Cardiac atrium fibroblast (primary cell): ENCODE measurements around the gene ZNF442. TPM values are rescaled to one million over a fixed set of nuclear protein-coding genes. Genes with fewer than 3 reads are reported as not detected.

Experiments used
- total RNA-seq: library from RNA; depleted of rRNA; stranded (reverse); fragments of >200 nt; gene quantifications from 2 replicates; pipeline ENCODE4 v1.2.3, GENCODE V29; 2015

The ZNF442 gene
- total RNA-seq: 2.3 and 4.9 TPM in 2 replicates

DNA sequence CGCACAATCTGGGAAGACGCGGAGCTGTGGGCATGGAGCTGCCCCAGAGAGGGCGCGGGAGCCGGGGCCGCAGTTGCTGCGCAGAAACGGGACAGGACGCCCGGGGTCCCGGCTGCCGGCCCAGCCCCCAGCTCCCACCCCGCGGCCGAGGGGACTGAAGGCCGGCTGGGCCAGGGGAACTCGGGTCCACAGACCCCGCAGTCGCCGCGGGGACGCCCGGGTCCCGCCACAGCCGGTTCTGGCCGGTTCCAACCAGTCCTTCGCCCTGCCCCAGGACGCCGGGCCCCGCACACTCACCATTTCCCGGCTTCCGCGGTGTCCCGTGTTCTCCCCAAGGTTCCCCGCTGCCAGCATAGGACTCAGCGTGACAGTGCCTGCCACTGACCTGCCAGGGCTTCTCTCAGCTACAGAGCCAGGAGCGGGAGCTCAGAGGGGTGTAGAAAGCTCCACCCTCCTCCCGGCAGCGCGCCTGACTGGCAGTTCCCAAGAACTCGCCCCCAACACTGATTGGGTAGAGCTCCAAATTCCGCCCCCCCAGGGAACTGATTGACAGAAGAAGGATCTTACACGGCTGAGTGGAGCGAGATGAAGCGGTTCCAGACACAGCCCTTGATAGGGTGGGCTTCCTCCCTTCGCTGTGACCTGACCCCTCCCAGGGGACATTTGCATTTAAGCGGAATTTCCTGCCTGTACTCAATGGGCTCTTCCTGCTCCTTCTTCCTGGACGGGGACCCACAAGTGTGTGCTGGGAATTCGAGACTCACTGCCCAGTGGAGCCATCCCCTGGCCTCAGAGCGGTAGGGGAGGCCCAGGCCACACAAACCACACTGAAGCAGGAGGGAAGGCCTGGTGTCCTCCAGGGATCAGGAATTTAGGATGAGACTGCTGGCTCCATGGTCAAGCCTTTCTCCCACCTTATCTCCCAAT lies at the start of gene ZNF442:
Gene ZNF442, minus strand, starts transcription at position 448 of the 927 bp plus-strand sequence. CDS start 2,052 bp downstream, outside the sequence.

DNA sequence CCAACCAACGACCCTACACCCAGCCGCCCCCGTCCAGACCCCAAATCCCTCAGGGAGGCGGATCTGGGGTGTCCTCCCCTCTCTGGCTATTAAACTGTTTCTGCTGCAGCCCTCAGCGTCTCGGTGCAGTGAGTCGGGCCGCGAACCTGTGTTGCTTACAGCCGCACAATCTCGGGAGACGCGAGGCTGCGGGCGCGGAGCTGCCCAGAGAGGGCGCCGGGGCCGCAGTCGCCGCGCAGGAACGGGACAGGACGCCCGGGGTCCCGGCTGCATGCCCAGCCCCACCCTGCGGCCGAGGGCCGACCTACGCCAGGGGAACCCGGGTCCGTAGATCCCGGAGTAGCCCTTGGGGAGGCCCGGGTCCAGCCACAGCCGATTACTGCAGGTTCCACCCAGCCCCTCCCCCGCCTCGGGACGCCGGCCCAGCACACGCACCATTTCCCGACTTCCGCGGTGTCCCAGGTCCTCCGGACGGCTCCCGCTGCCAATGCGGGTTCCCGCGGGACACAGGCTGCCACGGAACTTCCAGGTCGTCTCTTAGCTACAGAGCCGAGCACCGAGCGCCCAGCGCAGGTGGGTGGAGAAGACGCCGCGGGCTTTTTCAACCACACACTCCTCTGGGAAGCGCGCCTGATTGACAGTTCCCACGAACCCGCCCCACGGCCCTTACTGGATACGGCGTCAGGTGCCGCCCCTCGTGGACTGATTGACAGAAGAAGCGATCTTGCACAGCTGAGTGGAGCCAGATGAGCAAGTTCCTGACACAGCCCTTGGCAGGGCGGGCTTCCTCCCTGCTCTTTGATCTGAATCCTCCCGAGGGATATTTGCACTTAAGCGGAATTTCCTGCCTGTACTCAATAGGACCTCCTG lies 35.4 kb upstream of the ZNF442 start, which contains the start of gene ZNF799:
Gene ZNF799, minus strand, starts transcription at position 639 of the 870 bp plus-strand sequence. Its CDS starts 201 bp downstream, at position 438.

DNA sequence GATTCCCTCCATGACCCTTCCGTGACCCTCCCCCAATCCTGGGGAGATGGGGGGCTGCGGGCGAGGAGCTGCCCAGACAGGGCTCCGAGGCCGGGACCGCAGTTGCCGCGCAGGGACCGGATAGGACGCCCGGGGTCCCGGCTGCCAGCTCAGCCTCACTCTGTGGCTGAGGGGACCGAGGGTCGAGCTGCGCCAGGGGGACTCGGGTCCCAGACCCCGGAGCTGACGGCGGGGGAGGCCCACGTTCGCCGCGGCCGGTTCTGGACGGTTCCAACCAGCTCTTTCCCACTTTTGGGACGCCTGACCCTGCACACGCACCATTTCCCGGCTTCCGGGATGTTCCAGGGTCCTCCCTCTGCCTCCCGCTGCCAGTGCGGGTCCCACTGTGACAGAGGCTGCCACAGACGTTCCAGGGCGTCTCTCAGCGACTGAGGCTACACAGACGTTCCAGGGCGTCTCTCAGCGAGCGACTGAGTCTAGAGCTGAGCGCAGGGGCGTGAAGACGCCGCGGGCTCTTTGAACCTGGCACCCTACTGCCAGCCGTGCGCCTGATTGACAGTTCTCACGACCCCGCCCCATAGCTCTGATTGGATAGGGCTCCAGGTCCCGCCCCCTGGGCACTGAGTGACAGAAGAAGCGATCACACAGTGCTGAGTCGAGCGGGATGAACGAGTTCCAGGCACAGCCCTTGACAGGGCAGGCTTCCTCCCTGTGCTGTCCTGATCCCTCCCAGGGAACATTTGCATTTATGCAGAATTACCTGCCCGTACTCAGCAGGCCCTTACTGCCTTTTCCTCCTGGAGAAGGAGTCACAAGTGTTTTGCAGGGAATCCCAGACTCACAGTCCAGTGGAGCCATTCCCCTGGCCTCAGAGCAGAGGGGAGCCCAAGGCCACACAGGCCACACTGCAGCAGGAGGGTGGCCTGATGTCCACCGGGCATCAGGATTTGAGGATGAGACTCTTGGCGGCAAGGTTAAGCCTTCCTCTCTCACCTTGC lies 32.0 kb downstream of the ZNF442 start, which contains the start of gene ZNF563:
Gene ZNF563, minus strand, starts transcription at position 472 of the 998 bp plus-strand sequence. Its CDS starts 151 bp downstream, at position 321.

Other genes starting within 250 kb of the ZNF442 start
- gene ZNF20, start 225.3 kb downstream of the ZNF442 start, total RNA-seq: 2.0 and 7.6 TPM in 2 replicates
- 6.8 and 9.7 TPM in 2 replicates for gene ZNF625, start 208.9 kb downstream of the ZNF442 start, total RNA-seq
- 3.7 and 5.4 TPM in 2 replicates for gene ZNF136, start 202.6 kb downstream of the ZNF442 start, total RNA-seq
- gene ZNF44, start 70.8 kb downstream of the ZNF442 start, total RNA-seq: 2.9 and 4.7 TPM in 2 replicates
- 2.0 and 11.7 TPM in 2 replicates for gene ZNF563, start 32.0 kb downstream of the ZNF442 start, total RNA-seq
- 1.1 and 3.2 TPM in 2 replicates for gene ZNF799, start 35.6 kb upstream of the ZNF442 start, total RNA-seq
- gene ZNF443, start 75.3 kb upstream of the ZNF442 start, total RNA-seq: 0.36 and 2.3 TPM in 2 replicates
- 2.5 and 2.6 TPM in 2 replicates for gene ZNF709, start 119.1 kb upstream of the ZNF442 start, total RNA-seq
- 3.1 and 7.0 TPM in 2 replicates for gene ZNF564, start 185.8 kb upstream of the ZNF442 start, total RNA-seq
- gene ZNF490, start 245.1 kb upstream of the ZNF442 start, total RNA-seq: 4.7 and 7.1 TPM in 2 replicates
- 6.3 and 6.9 TPM in 2 replicates for gene ZNF791, start 245.2 kb upstream of the ZNF442 start, total RNA-seq